GM19025 (cell line): ENCODE measurements around the gene ELK4.

Experiments
- ATAC-seq: cut with Tn5 transposase; IDR thresholded peaks from one replicate; pipeline ENCODE4 v1.9.1; 2021; ENCODE audit warnings: mild to moderate bottlenecking, low read depth, moderate library complexity; ENCODE audit not compliant: unreplicated experiment

ELK4 gene, protein sequence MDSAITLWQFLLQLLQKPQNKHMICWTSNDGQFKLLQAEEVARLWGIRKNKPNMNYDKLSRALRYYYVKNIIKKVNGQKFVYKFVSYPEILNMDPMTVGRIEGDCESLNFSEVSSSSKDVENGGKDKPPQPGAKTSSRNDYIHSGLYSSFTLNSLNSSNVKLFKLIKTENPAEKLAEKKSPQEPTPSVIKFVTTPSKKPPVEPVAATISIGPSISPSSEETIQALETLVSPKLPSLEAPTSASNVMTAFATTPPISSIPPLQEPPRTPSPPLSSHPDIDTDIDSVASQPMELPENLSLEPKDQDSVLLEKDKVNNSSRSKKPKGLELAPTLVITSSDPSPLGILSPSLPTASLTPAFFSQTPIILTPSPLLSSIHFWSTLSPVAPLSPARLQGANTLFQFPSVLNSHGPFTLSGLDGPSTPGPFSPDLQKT

GRCh38 chr1:205631768-205632668 is at the start of gene ELK4:
Gene ELK4 (minus strand): TSS chr1:205632011. CDS start chr1:205623882, 8,129 bp downstream.
- ATAC-seq, result peak; percentile 80

GRCh38 chr1:205681364-205681763 is 49.6 kb upstream of the ELK4 start:
- no peak for ATAC-seq

DNA sequence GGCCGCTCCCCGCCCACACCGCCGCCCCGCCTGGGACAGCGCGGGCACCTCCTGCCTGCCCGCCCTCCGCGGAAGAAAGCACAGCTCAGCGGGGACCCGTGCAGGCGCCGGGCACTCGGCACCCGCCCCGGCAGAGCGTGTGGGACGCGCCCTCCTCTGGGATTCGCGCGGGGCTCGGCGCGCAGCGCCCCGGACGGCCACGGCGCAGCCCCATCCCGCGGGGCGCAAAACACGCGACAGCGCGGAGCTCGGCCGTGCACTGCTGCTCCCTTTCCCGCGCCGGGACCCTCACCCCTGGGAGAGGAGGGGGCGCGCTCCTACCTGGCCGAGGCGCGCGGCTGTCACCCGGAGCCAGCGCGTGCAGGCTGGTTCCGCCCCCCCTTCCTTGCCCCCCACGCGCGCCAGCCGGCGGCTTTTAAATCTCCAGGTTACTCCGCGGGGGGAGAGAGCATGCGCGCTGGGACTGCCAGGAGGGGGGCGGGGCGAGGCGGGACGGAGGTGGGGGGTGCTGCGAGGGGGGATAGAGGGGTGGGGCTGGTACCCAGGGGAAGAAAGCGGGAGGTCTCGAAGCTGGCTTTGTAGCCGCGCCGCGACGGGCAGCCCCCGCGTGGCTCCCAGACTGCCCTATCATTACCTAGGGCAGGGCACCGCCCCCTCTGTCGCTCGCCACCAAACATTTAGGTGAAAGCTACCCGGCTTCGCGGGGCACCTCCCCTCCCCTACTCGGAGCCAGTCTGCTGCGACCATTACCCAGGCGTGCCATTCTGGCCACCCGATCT is 48.5 kb upstream of the ELK4 start, which contains the start of gene SLC45A3:
Gene SLC45A3 (minus strand): TSS at position 437 of the 779 bp plus-strand sequence. CDS start 15,853 bp downstream, outside the sequence.
- ATAC-seq, result no peak

GRCh38 chr1:205678286-205679111 is 46.7 kb upstream of the ELK4 start:
- no peak for ATAC-seq

DNA sequence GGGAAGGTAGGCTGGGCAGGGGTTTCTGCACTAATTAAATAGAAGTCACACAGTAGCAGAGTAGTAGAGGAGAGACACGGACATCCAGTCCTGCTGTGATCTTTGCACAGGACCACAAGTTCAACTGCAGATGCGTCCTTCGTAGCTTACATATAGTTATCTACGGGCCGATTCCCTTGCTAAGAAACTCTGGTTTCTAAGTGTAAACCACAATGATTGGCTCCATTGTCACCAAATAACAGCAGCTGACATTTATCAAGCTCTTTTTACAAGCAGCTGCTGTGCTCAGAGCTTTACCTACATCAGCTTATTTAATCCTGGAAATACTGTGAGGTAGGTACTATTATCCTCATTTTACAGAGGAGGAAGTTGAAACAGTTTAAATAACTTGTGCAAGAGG is 45.4 kb upstream of the ELK4 start:
- ATAC-seq, result no peak

DNA sequence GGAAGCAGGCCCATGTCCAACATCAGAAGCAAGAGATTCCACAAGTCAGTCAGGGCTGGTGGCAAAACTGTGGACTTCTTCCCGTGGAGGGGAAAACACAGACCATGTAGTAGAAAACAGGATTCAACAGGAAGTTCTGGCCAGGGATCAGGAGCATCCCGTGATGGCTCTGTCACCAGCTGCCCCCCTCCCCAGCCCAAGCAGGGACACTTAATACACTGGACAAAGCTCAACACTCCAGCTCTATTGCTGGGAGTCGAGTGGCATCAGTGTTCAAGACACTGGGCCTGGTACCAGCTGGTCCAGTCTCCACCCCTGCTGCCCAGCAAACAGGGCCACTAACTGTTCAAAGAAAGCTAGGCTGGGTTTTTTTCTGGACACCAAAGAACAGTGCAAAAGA is 44.8 kb upstream of the ELK4 start:
- no peak for ATAC-seq

DNA sequence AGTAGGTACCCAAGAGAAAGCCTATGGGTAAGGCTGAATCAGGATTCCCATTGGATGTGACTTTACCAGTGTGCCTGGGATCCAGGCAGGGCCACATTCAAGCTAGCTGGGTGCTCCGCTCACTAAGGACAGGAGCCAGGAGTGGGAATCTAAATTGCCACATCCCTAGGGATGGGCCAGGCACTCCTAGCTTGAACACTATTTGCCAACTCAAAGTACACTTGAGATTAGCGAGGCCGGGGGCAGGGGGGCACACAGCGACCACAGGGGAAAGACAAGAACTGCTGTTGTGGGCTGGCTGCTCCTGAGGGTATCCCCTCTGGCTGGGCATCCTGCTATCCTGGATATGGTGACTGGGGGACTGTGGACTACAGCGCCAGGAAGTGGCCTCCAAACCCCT is 44.2 kb upstream of the ELK4 start:
- ATAC-seq, result no peak

- no peak for ATAC-seq
Measured at GRCh38 chr1:205675247-205675646, 43.4 kb upstream of the ELK4 start.

DNA sequence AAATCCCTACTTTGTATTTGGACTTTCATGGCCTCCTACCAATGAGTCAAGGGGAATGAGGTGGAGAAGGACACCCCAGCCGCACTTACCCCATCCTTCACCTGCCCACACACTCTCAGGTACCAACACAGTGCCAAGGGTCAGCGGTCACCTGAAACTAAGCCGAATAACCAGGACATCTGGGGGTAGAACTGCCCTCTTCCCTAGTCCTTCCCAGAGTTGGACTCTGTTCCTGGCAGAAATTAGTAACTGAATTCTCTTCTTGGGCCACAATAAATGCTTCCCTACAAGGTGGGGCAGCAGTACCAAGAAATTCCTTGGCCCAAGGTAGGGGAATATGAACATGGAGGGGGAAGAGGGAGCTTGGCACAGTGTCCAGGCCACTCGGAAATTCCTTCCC is 41.2 kb upstream of the ELK4 start:
- no peak for ATAC-seq

DNA sequence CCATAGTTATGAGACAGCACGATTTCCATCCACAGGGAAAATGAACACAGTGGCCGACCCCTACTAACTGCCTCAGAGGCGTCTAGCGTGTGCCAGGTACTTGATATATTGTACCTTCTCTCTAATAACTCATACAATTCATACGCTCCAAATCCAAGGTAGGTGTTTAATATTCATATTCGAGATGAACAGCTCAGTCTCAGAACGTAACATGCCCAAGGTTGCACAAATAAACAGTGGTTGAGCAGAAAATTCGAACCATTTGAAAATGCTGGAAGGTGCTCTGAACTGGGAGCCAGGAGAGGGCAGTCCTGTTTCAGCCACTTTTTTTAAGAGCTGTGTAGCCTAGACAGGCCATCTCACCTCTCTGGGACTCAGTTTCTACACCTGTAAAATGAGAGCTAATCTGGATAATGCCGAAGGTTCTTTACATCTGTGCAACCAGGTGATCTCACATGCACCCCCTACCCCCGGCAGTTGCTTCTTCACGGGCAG is 40.6 kb upstream of the ELK4 start:
- ATAC-seq, result no peak

- ATAC-seq, result no peak
Measured at GRCh38 chr1:205670611-205671430, 39.0 kb upstream of the ELK4 start.

- ATAC-seq, result no peak
Measured at GRCh38 chr1:205670150-205670446, 38.3 kb upstream of the ELK4 start.

DNA sequence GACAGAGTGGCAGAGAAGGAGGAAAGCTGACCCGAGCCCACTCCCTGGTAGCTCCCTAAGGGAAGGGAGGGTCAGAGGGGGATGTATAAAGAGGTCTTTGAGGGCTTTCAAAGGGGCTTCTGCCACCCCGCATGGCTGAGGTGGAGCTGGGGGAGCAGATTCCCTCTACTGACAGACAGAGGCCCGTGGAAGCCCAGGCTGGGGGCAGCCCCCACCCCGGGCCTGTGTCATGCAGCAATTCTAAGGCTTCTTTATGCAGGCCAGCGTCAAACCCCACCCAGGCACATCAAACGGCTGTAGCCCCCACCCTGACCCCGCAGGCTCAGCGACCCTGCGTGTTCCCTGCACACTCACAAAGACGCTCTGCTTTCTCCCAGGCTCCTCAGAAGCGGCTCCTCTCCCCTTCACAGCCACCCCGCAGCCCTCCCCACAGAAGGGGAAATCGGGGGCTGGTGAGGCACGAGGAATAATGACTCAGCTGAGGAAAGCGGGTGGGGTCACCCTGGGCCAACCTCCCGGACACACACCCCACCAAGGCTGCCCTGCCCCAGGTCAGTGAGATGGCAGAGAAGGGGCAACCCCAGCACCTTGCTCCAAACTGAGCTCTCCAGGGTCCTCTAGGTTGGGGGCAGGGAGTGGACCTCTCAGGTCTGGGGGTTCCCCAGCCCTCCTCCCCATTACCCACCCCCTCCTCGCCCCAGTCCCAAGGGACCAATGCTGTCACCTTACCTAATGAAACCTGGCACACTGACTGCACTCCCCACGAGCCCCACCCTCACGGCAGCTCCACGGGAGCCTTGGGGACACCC is 37.7 kb upstream of the ELK4 start:
- ATAC-seq, result peak; percentile 35

DNA sequence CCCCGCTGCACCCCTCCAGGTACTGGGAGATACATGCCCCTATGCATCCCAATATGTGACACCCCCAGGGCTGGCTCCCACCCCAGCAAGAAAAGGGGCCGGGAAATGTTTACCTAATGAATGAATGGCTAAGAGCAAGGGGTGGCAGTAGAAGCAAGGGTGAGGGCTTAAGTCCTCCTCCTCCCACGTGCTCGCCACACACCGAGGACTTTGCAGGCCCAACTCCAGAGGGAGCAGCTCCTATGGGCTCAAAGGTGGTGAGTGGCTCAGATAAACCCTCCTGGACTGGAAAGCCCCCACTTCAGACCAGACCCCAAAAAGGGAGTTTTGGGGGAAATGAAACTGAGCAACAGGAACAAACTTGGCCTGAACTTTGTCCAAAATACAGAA is 37.1 kb upstream of the ELK4 start:
- ATAC-seq, result peak; percentile 25

- no peak for ATAC-seq
Measured at GRCh38 chr1:205667909-205668643, 36.3 kb upstream of the ELK4 start.

GRCh38 chr1:205666372-205667166 is 34.8 kb upstream of the ELK4 start:
- ATAC-seq, result no peak
